SW 1271 (cell line): ENCODE results near the gene PEPD.

ENCODE experiments used
- DNase-seq, 2 experiments: peaks; one replicate each; lab custom pipeline; 2025; lab: John Stamatoyannopoulos, UW

Gene PEPD

GRCh38 chr19:33422369-33423180, 99.0 kb downstream of the PEPD start:
- DNase-seq = no peak

DNA sequence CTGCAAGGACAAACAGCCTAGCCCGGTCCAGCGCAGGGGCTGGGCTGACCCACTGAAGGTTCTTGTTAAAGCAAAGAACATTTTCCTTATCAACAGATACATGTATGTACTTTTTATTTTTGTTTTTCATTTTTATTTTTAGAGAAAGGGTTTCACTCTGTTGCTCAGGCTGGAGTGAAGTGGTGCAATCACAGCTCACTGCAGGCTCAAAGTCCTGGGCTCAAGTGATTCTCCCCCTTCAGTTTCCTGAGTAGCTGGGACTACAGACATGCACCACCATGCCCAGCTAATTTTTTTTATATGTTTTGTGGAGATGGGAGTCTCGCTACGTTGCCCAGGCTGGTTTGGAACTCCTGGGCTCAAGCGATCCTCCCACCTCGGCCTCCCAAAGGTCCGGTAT, 100.2 kb downstream of the PEPD start:
- no peak for DNase-seq

DNA sequence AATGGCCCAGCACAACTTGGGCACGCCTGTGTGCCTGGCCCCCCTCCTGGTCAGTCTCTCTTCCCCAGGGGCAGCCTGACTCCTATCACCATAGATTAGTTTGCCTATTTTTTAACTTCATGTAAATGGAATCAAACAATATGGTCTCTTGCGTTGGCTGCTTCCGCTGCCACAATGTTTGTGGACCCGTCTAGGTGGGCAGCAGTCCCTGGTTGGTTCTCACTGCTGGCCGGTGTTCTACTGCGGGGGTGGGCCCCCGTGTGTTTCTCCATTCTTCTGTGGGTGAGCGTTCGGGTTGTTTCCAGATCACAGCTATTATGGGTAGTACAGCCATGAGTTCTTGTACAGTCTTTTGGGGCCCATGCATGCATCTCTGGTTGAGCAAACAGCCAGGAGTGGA, 100.8 kb downstream of the PEPD start:
- no peak for DNase-seq

DNA sequence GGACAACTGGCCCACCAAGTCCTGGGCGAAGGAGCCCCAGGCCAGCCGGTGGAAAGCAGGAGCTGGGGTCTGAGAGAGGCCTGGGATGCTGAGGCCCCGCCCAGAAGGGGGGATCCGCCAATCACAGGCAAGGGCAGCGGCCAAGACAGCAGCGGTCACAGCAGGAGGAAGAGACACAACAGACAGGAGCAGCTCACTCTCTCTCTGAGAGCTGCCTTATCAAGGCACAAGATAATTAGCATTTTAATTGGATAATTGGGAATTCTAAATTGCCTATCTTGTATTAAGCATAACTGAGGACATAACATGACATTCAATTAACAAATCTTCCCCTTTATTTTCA, 101.8 kb downstream of the PEPD start:
- DNase-seq = no peak

DNA sequence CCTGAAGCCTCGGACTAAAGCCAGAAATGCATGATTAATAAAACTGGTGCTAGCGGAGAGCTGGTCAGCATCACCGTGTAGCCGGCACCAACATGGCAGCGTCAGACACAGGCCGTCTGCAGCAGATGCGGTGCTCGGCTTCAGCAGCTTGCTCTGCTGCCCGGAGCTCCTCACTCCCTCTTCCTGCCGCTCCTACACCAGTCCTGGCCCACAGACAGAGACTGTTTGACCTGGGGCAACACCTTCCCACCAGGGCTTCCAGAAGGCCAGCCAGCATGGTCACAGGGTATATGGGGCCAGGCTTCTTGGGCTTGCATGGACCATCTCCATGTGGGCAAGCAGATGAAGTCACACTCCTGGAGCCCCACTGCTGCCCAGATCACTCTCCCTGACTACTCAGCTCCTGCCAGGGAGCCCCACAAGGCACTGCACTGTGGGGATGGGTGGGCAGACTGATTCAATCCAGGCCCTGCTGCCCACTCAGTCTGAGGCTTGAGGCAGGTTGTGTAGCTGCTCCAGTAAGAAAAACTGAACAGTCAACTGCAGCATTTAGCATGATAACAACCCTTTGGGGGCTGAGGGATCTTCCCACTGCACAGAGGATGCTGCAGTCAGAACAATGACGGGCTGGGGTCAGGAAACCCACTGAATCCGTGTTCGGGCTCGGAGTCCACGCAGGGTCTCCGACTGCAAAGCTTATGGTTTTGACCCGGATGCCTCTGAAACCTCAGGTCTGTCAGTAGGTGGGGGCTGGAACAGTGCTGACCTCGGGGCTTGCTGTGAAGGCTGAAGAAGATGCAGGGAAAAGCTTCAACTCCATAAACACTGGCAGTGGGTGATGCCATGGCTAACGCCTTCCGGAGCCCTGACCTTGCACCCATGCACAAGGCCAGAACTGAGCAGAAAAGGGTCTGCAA, 102.5 kb downstream of the PEPD start:
- no peak for DNase-seq

- DNase-seq = no peak
Measured at GRCh38 chr19:33418461-33418860, 103.1 kb downstream of the PEPD start.

DNA sequence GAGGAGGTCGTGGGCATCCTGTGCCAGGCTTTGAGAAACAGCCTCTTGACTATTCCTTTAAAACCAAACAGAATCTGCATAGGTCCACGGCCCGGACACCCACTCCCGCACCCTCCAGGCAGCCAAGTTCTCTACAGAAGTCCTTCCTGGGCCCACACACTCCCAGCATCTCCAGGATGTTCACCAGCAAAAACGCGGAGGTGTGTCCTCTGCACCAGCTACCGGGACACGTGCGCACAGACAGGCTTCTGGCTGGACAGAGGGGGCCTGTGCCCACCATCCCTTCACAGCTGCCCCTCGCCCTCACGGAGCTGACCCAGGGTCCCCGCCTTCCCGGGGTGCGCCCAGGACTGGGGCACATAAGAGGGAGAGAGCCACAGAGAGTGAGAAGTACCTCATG, 103.8 kb downstream of the PEPD start:
- DNase-seq = no peak

DNA sequence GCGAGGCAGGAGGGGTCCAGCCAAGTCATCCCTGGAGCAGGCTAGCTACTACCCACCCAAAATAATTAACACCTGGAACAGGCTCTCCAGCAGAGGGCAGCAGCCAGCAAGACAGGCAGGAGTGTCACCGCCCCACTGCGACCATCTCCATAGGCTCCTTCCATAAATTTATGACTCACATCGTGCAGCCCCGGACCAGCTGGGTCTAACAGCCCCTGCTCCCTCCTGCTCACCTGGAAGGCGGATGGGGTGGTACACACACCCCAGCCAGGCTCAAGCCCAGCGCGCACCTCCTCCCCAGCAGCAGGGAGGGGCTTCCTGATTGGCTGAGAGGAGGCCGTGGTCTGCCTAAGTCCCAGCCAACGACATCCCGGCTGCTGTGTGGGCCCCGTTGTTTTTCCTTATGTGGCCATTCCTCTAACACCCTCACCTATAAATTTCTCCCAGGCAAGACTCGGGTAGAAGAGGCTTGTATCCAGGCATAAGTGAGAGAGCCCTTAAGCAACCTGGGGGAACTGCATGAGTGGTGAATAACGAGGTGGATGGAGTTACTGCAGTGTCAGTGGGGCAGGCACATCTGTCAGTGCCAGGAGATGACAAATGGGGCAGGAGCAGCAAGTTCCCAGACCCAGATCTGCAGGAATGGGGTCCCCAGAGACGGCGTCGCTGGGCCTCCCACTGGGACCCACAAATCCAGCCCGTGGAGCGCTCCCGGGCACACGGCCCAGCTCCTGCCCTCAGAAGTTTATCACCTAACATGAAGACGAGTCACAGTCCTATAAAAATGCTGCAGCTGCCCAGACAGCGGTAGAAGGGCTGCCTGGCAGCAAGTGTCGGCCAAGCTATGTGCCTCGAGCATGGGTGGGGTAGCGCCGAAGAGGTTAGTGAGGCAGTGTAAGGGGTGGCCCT, 105.0 kb downstream of the PEPD start:
- DNase-seq = peak in 1 of 2 experiments; percentile 26

DNA sequence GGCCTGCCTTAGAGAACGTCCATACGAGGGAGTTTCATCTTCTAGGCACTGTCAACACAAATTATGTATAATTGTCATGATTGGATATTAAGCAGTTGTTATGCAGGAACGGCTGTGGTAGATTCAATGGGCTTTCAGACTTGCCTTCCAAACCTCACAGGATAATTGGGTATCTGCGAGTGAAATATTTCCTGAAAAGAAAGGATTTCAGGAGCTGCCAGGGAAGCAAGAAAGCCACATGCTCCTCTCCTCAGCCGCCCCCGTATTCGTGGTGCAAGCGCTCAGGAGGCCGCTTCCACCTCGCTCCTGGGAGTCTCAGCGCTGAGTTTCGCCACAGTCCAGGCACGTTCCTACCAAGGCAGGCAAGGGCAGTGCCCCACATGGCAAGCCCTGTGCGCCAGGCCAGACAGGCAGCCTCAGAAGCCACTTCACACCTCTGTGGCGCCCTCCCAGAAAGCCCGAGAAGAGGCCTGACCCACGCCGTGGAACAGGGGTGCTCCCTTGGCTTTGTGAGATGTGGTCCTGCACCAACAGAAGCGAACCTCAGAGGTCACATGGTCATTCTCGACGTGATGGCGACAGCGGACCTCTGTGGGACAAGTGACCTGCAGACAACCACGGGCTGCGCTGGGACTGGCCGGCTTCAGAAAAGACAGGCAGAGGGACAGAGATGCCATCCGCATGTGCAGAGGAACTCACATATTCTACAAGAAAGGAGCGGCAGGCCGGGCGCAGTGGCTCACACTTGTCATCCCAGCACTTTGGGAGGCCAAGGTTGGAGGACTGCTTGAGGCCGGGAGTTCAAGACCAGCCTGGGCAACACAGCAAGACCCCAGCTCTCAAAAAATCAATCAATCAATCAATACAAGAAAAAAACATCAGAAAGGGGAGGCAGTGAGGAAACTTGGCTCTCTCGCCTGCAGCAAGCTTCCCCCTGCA, 106.7 kb downstream of the PEPD start:
- no peak for DNase-seq

- no peak for DNase-seq
Measured at GRCh38 chr19:33413868-33414666, 107.5 kb downstream of the PEPD start.

- DNase-seq = no peak
Measured at GRCh38 chr19:33413426-33413725, 108.2 kb downstream of the PEPD start.

DNA sequence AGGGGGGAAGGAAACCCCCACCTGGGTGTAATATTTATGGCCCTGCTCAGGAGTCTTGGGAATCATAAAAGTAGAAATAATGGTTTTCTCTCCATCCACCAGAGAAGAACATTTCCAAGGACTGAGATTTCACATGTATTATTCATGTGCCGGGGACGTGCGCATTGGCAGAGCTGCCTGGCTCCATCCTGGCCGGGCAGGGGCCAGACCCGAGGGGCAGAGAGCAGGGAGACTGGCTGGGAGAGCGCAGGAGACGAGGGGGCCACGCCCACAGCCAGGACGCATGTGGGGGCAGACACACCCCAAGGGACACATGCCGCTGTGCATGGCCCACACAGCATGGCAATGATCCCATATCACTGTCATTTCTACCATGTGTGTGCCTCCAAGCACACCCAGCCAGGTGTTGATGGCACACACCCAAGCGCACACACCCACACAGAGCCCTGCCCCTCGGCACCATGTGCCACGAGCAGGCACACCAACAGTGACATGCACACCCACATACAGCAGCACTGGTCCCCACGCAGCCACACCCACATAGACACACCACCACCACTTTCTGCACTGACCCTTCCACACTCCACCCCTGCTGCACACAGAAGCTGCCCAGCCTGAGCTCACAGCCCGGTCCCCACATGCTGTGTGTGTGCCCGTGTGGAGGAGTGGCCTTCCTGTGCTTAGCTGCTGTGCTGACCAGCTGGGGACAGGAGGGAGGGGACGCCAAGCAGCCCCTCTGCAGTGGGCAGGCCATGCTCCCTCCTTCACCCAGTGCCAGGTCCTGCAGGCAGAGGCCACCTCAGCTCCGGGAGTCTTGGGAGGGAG, 108.8 kb downstream of the PEPD start:
- no peak for DNase-seq

DNA sequence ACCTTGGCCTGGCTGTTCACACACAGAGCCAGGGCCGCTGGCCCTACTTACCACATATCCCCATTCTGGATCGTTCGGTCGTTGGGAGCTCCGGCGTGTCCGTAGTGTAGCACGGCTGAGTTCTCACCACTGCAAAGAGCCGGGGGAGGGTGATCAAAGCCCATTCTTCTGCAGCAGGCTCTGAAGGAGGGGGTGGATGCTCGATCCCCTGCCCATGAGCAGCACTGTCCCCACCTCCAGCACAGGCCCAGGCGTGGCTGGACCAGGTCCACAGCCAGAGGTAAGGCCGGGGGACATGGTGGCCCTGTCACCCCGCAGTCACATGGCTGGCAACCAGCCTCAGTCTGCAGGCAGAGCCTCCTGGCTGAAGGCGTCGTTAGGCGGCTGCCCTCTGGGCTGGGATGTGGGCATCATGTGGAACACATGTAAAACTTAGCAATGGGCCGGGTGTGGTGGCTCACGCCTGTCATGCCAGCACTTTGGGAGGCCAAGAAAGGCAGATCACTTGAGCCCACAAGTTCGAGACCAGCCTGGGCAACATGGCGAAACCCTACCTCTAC, 109.9 kb downstream of the PEPD start:
- no peak for DNase-seq

GRCh38 chr19:33410915-33411401, 110.6 kb downstream of the PEPD start:
- DNase-seq = no peak

DNA sequence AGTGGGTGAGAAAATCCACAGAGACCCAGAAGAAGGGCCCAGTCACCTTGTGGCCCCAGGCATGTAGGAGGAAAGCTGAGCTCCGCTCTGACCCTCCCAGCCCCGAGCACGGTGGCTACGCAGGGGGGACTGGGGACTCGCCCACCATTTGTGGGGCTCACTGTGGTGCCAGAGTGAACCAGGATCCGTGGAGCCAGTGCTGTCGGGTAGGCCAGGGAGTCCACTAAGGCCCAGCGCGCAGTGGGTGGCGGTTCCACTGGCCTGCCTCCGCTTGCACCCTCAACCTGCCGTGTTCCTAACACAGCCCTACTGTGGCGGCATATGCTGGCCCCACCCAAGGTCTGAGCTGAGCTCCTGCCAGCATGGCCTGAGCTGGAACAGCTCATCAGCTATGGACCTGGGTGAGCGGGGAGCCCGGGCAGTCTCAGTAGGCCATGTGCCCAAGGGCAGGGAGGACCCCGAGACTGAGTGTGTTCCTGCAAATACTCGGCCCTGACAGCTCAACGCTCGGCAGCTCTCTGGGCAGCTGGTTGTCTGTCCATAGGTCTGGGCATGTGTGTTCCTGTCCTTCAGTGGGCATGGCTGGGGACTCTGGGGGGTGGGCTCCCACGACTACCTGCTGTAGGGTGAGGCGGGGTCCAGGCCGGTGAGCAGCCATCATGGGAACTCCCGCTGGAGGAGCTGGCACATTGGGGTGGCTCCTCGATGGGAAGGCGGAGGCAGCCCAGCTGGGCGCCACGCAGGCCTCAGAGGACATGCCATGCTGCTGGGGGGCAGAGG, 111.5 kb downstream of the PEPD start:
- no peak for DNase-seq

DNA sequence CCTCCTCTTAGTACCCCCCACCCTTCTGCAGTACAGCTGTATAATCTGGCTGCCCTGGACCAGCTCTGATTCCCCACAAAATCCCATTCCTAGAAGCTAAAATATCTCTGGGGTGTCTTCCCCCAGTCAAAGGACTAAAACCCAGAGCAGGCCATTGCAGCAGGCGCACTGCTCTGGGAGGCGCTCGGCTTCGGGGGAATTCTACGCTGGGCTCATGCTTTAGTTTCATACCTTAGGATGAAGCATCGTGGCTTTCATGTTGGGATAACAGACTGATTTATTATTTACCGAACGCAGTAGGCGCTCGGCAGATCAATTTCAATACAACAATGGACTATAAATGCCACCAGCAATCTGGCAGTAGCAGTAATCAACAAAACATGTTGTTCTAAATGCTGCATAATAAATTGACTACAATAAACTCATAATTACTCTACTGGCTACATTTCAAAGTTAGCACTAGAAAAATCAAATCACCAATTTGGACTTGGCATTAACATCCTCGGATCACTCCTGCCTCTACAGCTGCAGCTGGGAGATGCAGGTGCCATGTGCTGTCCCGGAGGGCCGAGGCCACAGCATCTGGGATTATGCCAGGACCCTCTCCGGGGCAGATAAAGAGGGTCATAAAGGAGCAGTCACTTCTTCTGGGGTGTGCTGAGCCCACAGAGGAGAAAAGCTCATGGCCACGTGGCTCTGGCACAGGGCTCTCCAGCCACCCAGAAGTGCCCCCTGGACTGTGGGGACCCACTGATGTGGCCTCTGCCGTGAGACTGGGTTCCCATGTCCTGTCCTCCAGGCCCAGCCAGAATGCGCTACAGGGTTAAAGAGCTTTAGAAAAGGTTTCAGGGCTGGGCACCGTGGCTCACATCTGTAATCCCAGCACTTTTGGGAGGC, 112.8 kb downstream of the PEPD start:
- no peak for DNase-seq

DNA sequence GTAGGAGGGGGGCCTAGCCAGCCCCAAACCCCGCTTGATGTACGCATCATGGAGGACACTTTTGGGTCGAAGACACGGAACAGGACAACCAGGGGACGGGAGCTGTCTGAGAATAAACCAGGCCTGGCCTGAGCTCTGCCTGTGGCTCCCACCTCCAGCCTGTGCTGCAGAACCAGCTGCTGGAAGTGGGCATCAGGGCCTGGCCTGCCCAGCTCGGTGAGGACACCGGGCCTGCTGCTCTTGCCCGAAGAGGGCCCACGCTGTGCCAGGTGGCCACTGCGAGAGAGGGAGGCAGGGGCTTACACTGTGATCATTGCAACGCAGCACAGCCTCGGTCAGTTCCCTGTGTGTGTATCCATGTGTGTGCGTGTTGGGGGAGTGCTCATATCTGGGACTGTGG, 113.5 kb downstream of the PEPD start:
- DNase-seq = no peak
